ENCODE results near the gene KDM6B. TPM values are rescaled to one million over a fixed set of nuclear protein-coding genes. Genes with fewer than 3 reads are reported as not detected.

The KDM6B gene
- total RNA-seq, 1 donor from 2014 or later = 46.1 TPM

- Histone ChIP-seq H3K4me1 (peaks cover 25% of the 10 kb centered on the region), H3K27ac (no peak overlapping the region), H3K4me3 (peak overlapping the region; percentile 37), H3K36me3 (peaks cover 90% of the 10 kb centered on the region), H3K27me3 (ENCODE audit: low read depth) (no peaks in the 10 kb centered on the region), H3K9me3 (no peaks in the 10 kb centered on the region)
- ATAC-seq = no peak
- TF ChIP-seq CTCF (IDR thresholded peaks at IDR 0.05) = no peak
- DNase-seq = no peak
- intact Hi-C loops (cut with DNase I) = no loop called here
These were observed 16.9 kb downstream of the KDM6B start for GRCh38 chr17:7850701-7851437.

- Histone ChIP-seq H3K27me3 (ENCODE audit: low read depth) (no peaks in the 10 kb centered on the region), H3K36me3 (peaks cover 82% of the 10 kb centered on the region), H3K4me1 (peaks cover 31% of the 10 kb centered on the region), H3K27ac (peak overlapping the region; percentile 58), H3K4me3 (peak overlapping the region; percentile 37), H3K9me3 (no peaks in the 10 kb centered on the region)
- intact Hi-C loops (cut with DNase I) = no loop called here
- peak; percentile 97 for TF ChIP-seq CTCF (IDR thresholded peaks at IDR 0.05)
- peak; percentile 84 to 93 for ATAC-seq
- DNase-seq = peak; percentile 94
These were observed 17.6 kb downstream of the KDM6B start for GRCh38 chr17:7851438-7852261.

- no peak for ATAC-seq
- peak overlapping the region; percentile 37 for H3K4me3 ChIP-seq
- peaks cover 33% of the 10 kb centered on the region for H3K4me1 ChIP-seq
- no peak for TF ChIP-seq CTCF (IDR thresholded peaks at IDR 0.05)
- intact Hi-C loops (cut with DNase I) = no loop called here
- H3K27ac ChIP-seq = peak overlapping the region; percentile 58
- peak; percentile 53 for DNase-seq
- H3K27me3 ChIP-seq (ENCODE audit: low read depth) = no peaks in the 10 kb centered on the region
- H3K9me3 ChIP-seq = no peaks in the 10 kb centered on the region
- H3K36me3 ChIP-seq = peaks cover 76% of the 10 kb centered on the region
These were observed 18.2 kb downstream of the KDM6B start for GRCh38 chr17:7852262-7852670.

- ATAC-seq (no peak), DNase-seq (peak; percentile 51)
- Histone ChIP-seq H3K27me3 (ENCODE audit: low read depth) (no peaks in the 10 kb centered on the region), H3K4me3 (no peak overlapping the region), H3K36me3 (peaks cover 67% of the 10 kb centered on the region), H3K27ac (no peak overlapping the region), H3K4me1 (peaks cover 33% of the 10 kb centered on the region), H3K9me3 (no peaks in the 10 kb centered on the region)
- intact Hi-C loops (cut with DNase I) = no loop called here
- TF ChIP-seq CTCF (IDR thresholded peaks at IDR 0.05) = no peak
These were observed 19.1 kb downstream of the KDM6B start for GRCh38 chr17:7852919-7853690.

- intact Hi-C loops (cut with DNase I) = no loop called here
- DNase-seq (peak; percentile 49), ATAC-seq (no peak)
- Histone ChIP-seq H3K36me3 (peaks cover 64% of the 10 kb centered on the region), H3K9me3 (no peaks in the 10 kb centered on the region), H3K27ac (no peak overlapping the region), H3K4me3 (no peak overlapping the region), H3K4me1 (peaks cover 37% of the 10 kb centered on the region), H3K27me3 (ENCODE audit: low read depth) (no peaks in the 10 kb centered on the region)
- TF ChIP-seq CTCF (IDR thresholded peaks at IDR 0.05) = no peak
These were observed 19.6 kb downstream of the KDM6B start for GRCh38 chr17:7853691-7854038.
